A549 (cell line): ENCODE data around the gene ENHO. TPM values are rescaled to one million over a fixed set of nuclear protein-coding genes. Genes with fewer than 3 reads are reported as not detected.

Experiments
- ATAC-seq, 2 experiments: fragments of 200-7000 bp in 1 of 2; fragments of >200 bp in 1 of 2; cut with Nextera tagmentation in 1 of 2; cut with Tn5 transposase in 1 of 2; 3 replicates each; pipeline versions ENCODE4 v1.8.0 to v1.9.1; 2018 to 2020; ENCODE audit warnings: mild to moderate bottlenecking in 1 of 2, moderate library complexity in 1 of 2
- CTCF ChIA-PET: fragments of 300-600 bp; sonication (Branson Sonifier 250); formaldehyde crosslinking; extraction: SDS; loops from one replicate; lab custom pipeline; 2021; ENCODE audit warnings: antibody characterized with exemption, inconsistent platforms; lab: Yijun Ruan, JAX
- POLR2A ChIA-PET: fragments of 350-600 bp; formaldehyde crosslinking; extraction: SDS; loops from one replicate; lab custom pipeline; 2021; ENCODE audit warnings: antibody characterized with exemption, inconsistent platforms; lab: Yijun Ruan, JAX
- DNase-seq, 2 experiments: peaks; one replicate each; pipeline versions ENCODE4 v3.0.0 to v3.0.0-alpha.2; 2011 to 2016; ENCODE audit warnings: low read depth in 1 of 2, low spot score in 1 of 2
- FAIRE-seq: peaks from 2 replicates; lab custom pipeline; 2011; peaks lifted over from hg19 to GRCh38; lab: Jason Lieb, UNC
- H3K27ac ChIP-seq, 2 experiments: fragments of >200 bp; sonication (Bioruptor Twin); formaldehyde crosslinking; 3 replicates each; pipeline ENCODE4 v1.5.1; 2016 to 2017
- H3K4me1 ChIP-seq: fragments of >200 bp; sonication (Bioruptor Twin); formaldehyde crosslinking; 3 replicates; pipeline ENCODE4 v1.6.1; 2016
- H3K4me2 ChIP-seq: fragments of >200 bp; sonication (Bioruptor Twin); formaldehyde crosslinking; 3 replicates; pipeline ENCODE4 v1.6.1; 2016
- H3K4me3 ChIP-seq: fragments of >200 bp; sonication (Bioruptor Twin); formaldehyde crosslinking; 3 replicates; pipeline ENCODE4 v1.5.1; 2016
- H3K9me3 ChIP-seq: fragments of >200 bp; sonication (Bioruptor Twin); formaldehyde crosslinking; 3 replicates; pipeline ENCODE4 v1.6.1; 2016
- ATOH8 ChIP-seq: fragments of 250-450 bp; sonication (Bioruptor Pico); IDR thresholded peaks from 2 replicates; pipeline ENCODE4 v1.5.0; 2020; ENCODE audit warnings: low read depth, mild to moderate bottlenecking, moderate library complexity
- CHD4 ChIP-seq: fragments of 200-600 bp; sonication (generic); IDR thresholded peaks from 2 replicates; pipeline ENCODE4 v1.6.1; 2016; ENCODE audit warnings: antibody characterized with exemption, mild to moderate bottlenecking, borderline replicate concordance
- EHF ChIP-seq: fragments of 250-450 bp; sonication (Bioruptor Pico); IDR thresholded peaks from 2 replicates; pipeline ENCODE4 v1.5.0; 2020; ENCODE audit warnings: mild to moderate bottlenecking
- FOSB ChIP-seq: fragments of 250-450 bp; sonication (Bioruptor Pico); IDR thresholded peaks from 2 replicates; pipeline ENCODE4 v1.5.0; 2020; ENCODE audit warnings: mild to moderate bottlenecking, moderate library complexity
- FOXS1 ChIP-seq: fragments of 250-450 bp; sonication (Bioruptor Pico); IDR thresholded peaks from 2 replicates; pipeline ENCODE4 v1.5.0; 2020; ENCODE audit warnings: mild to moderate bottlenecking, moderate library complexity
- HDAC2 ChIP-seq: fragments of 200-600 bp; sonication (generic); IDR thresholded peaks from 2 replicates; pipeline ENCODE4 v1.6.1; 2016
- HEYL ChIP-seq: fragments of 250-450 bp; sonication (Bioruptor Pico); IDR thresholded peaks from 2 replicates; pipeline ENCODE4 v1.8.0; 2021; ENCODE audit warnings: mild to moderate bottlenecking, moderate library complexity
- JUN ChIP-seq, 2 experiments: fragments of >200 bp; sonication (Bioruptor Twin); formaldehyde crosslinking; IDR thresholded peaks; 2 replicates in 1 of 2; 3 replicates in 1 of 2; pipeline ENCODE4 v1.6.1; 2016 to 2017
- JUNB ChIP-seq: fragments of >200 bp; sonication (Bioruptor Twin); formaldehyde crosslinking; IDR thresholded peaks from 2 replicates; pipeline ENCODE4 v1.6.1; 2016
- KDM5A ChIP-seq: fragments of 200-600 bp; sonication (generic); IDR thresholded peaks from 2 replicates; pipeline ENCODE4 v1.6.1; 2016; ENCODE audit warnings: antibody characterized with exemption, mild to moderate bottlenecking
- MAFK ChIP-seq: fragments of 450-650 bp; IDR thresholded peaks from 2 replicates; pipeline ENCODE4 v1.6.1; 2014; ENCODE audit not compliant: partially characterized antibody
- NFE2L2 ChIP-seq: fragments of 150-350 bp; conservative IDR thresholded peaks from 2 replicates; pipeline ENCODE4 v1.6.1; 2014; ENCODE audit warnings: low read length
- PBX3 ChIP-seq: IDR thresholded peaks from 2 replicates; pipeline ENCODE4 v1.6.1; 2012
- PHF8 ChIP-seq: fragments of 200-600 bp; sonication (generic); IDR thresholded peaks from 2 replicates; pipeline ENCODE4 v1.6.1; 2016; ENCODE audit warnings: low read depth, mild to moderate bottlenecking, antibody characterized with exemption, moderate library complexity, borderline replicate concordance
- POLR2A ChIP-seq: IDR thresholded peaks from 2 replicates; pipeline ENCODE4 v1.6.1; 2012; ENCODE audit warnings: mild to moderate bottlenecking, low read length
- RAD21 ChIP-seq, 2 experiments: fragments of >200 bp in 1 of 2; sonication (Bioruptor Twin) in 1 of 2; formaldehyde crosslinking in 1 of 2; IDR thresholded peaks in 1 of 2; conservative IDR thresholded peaks in 1 of 2; 2 replicates in 1 of 2; 3 replicates in 1 of 2; pipeline ENCODE4 v1.6.1; 2012 to 2018; ENCODE audit warnings: inconsistent platforms in 1 of 2
- RNF2 ChIP-seq: fragments of 200-600 bp; sonication (generic); IDR thresholded peaks from 2 replicates; pipeline ENCODE4 v1.6.1; 2016; ENCODE audit warnings: low read depth, mild to moderate bottlenecking, antibody characterized with exemption, moderate library complexity, borderline replicate concordance
- SMC3 ChIP-seq: fragments of >200 bp; sonication (Bioruptor Twin); formaldehyde crosslinking; IDR thresholded peaks from 3 replicates; pipeline ENCODE4 v1.6.1; 2018; ENCODE audit warnings: inconsistent platforms
- USF2 ChIP-seq: fragments of 450-650 bp; IDR thresholded peaks from 2 replicates; pipeline ENCODE4 v1.6.1; 2014; ENCODE audit warnings: antibody characterized with exemption
- WGBS: methylation state at CpG from one replicate; pipeline ENCODE4 v1.1.6; 2017; ENCODE audit errors: missing lambda C conversion rate; 5-methylcytosine and 5-hydroxymethylcytosine counted together
- polyA plus RNA-seq, 4 experiments: library from polyadenylated mRNA; depleted of rRNA in 3 of 4; stranded (reverse); fragments of >200 nt; fragmentation: RNase III in 1 of 4; extraction: RNeasy Plus Mini Kit Qiagen cat#74134 plus additional on column Dnase treatment in 1 of 4; gene quantifications; 2 replicates in 3 of 4; 3 replicates in 1 of 4; pipeline ENCODE4 v1.2.3, GENCODE V29; 2011 to 2017
- TF ChIP-seq, protein P1 (sequence below): fragments of >200 bp; sonication (Bioruptor Twin); formaldehyde crosslinking; IDR thresholded peaks from 3 replicates; pipeline ENCODE4 v1.5.1; 2016

Gene ENHO
- polyA plus RNA-seq, 2 of the 4 experiments (the other 2 are of a cell fraction): 0.28 to 1.7 TPM

- TF ChIP-seq ATOH8 (no peak), RAD21 (conservative IDR thresholded peaks at IDR 0.05 in 1 of 2, IDR thresholded peaks at IDR 0.05 in 1 of 2) (peak; percentile 61 to 72)
Observed at GRCh38 chr9:34546834-34547827, 24.3 kb upstream of the ENHO start (continued).

GRCh38 chr9:34546102-34546833, 23.5 kb upstream of the ENHO start:
- POLR2A ChIA-PET: no interaction called here
- Histone ChIP-seq H3K4me3 (no peak overlapping the region), H3K9me3 (no peaks in the 10 kb centered on the region), H3K4me1 (peaks cover 9% of the 10 kb centered on the region; the same call in 1 of the 3 replicates), H3K27ac (no peak overlapping the region), H3K4me2 (no peak overlapping the region)
- 79% methylated on average over 6 of the region's 7 CpGs for WGBS
- DNase-seq: no peak
- no peak for FAIRE-seq
- TF ChIP-seq POLR2A (no peak), USF2 (0 out of 2 replicates have a peak, but pooled peaks have one; percentile 15)
- no peak for ATAC-seq
- CTCF ChIA-PET: interaction anchor here (0.7 to 11.3 kb wide), 28 partner anchors 8 to 214 kb away, joined by 3 to 297 read pairs (median 8); partner anchors contain the start of gene CNTFR

DNA sequence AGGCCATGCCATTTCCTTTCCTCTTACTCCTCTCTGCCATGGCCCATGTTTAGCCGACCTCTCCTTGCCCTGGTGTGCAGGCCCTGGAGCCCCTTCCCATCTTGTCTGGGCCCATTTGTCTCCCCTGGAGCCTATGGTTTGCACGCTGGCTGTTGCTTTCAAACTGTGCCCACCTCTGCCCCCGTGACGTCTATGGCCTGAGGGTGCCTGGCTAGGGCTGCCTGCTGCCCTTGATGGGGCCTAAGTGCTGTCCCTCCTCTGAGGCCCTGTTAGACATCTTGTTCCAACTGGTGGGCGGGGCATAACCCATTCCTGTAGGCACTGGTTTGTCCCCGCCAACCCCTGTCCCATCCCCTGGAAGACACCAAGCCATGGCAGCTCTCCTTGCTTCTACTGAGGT, 22.7 kb upstream of the ENHO start:
- 69% methylated on average over 6 of the region's 6 CpGs for WGBS
- ChIA-PET CTCF (interaction anchor here (3.2 to 11.3 kb wide), 5 partner anchors 24 to 101 kb away, joined by 15 to 297 read pairs (median 59); partner anchors contain the start of gene CNTFR), POLR2A (no interaction called here)
- Histone ChIP-seq H3K27ac (no peak overlapping the region), H3K4me3 (no peak overlapping the region), H3K9me3 (no peaks in the 10 kb centered on the region), H3K4me2 (no peak overlapping the region), H3K4me1 (peaks cover 12% of the 10 kb centered on the region; the same call in 1 of the 3 replicates)
- DNase-seq (no peak), FAIRE-seq (no peak), ATAC-seq (no peak)
- no peak for TF ChIP-seq CHD4
- TF ChIP-seq JUN (IDR thresholded peaks at IDR 0.05): no peak
- no peak for TF ChIP-seq JUNB
- TF ChIP-seq KDM5A: no peak
- TF ChIP-seq FOXS1 (CRISPR knock-in tag): no peak
- TF ChIP-seq EHF (CRISPR knock-in tag): no peak

GRCh38 chr9:34544035-34544434, 21.2 kb upstream of the ENHO start:
- CTCF ChIA-PET: interaction anchor here (0.6 to 11.3 kb wide), 11 partner anchors 10 to 140 kb away, joined by 3 to 297 read pairs (median 4); no protein-coding TSS in a partner anchor
- Histone ChIP-seq H3K4me3 (no peak overlapping the region), H3K4me1 (peaks cover 12% of the 10 kb centered on the region; the same call in 1 of the 3 replicates), H3K9me3 (no peaks in the 10 kb centered on the region), H3K4me2 (0 out of 3 replicates have a peak overlapping the region, but pooled peaks have one; percentile 35), H3K27ac (no peak overlapping the region)
- WGBS: 11% methylated on average over 5 of the region's 5 CpGs
- no peak for FAIRE-seq
- TF ChIP-seq MAFK: no peak
- no peak for TF ChIP-seq JUN (IDR thresholded peaks at IDR 0.05)
- TF ChIP-seq KDM5A: no peak
- no peak for TF ChIP-seq HDAC2
- no peak for TF ChIP-seq RNF2
- TF ChIP-seq HEYL (CRISPR knock-in tag): no peak
- TF ChIP-seq, protein P1, sequence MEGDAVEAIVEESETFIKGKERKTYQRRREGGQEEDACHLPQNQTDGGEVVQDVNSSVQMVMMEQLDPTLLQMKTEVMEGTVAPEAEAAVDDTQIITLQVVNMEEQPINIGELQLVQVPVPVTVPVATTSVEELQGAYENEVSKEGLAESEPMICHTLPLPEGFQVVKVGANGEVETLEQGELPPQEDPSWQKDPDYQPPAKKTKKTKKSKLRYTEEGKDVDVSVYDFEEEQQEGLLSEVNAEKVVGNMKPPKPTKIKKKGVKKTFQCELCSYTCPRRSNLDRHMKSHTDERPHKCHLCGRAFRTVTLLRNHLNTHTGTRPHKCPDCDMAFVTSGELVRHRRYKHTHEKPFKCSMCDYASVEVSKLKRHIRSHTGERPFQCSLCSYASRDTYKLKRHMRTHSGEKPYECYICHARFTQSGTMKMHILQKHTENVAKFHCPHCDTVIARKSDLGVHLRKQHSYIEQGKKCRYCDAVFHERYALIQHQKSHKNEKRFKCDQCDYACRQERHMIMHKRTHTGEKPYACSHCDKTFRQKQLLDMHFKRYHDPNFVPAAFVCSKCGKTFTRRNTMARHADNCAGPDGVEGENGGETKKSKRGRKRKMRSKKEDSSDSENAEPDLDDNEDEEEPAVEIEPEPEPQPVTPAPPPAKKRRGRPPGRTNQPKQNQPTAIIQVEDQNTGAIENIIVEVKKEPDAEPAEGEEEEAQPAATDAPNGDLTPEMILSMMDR: no peak
- no peak for TF ChIP-seq PBX3
- TF ChIP-seq SMC3: no peak
- no peak for TF ChIP-seq PHF8
- no peak for TF ChIP-seq NFE2L2
- no peak for TF ChIP-seq FOSB (CRISPR knock-in tag)
- no peak for DNase-seq
- POLR2A ChIA-PET: no interaction called here
- ATAC-seq: no peak
